Adrenal gland (tissue), 12 donors: Measurements from ENCODE around the gene PLA2G5. TPM values are rescaled to one million over a fixed set of nuclear protein-coding genes. Genes with fewer than 3 reads are reported as not detected.

Experiments
- DNase-seq, 7 donors: peaks; one replicate each; pipeline ENCODE4 v3.0.0-alpha.2; 2019 to 2020
- H3K27ac ChIP-seq, 5 donors: fragments of 200-600 bp; sonication (generic) in 4 of 5; 1 replicate in 3 of 5; 2 replicates in 2 of 5; pipeline versions ENCODE4 v1.5.1 to v1.8.0; 2016 to 2020; ENCODE audit warnings: mild to moderate bottlenecking in 1 of 5
- H3K27me3 ChIP-seq: fragments of 200-600 bp; 2 replicates; pipeline ENCODE4 v1.8.0; 2021
- H3K36me3 ChIP-seq, 2 donors: fragments of 200-600 bp; replicated peaks in 1 of 2; 1 replicate in 1 of 2; 2 replicates in 1 of 2; pipeline versions ENCODE4 v1.5.1 to v1.8.0; 2018 to 2022
- H3K4me1 ChIP-seq, 2 donors: fragments of 200-600 bp; replicated peaks in 1 of 2; 1 replicate in 1 of 2; 2 replicates in 1 of 2; pipeline versions ENCODE4 v1.5.1 to v1.8.0; 2018 to 2021
- H3K4me3 ChIP-seq, 4 donors: fragments of 200-600 bp; sonication (generic) in 3 of 4; one replicate each; pipeline ENCODE4 v1.5.1; 2016 to 2018
- H3K9me3 ChIP-seq, 3 donors: fragments of 200-600 bp; sonication (generic) in 1 of 3; replicated peaks in 1 of 3; 1 replicate in 2 of 3; 2 replicates in 1 of 3; pipeline versions ENCODE4 v1.5.1 to v1.8.0; 2016 to 2021
- CTCF ChIP-seq, 6 experiments: fragments of 450-650 bp in 4 of 6; fragments of 200-600 bp in 2 of 6; sonication (generic) in 1 of 6; IDR thresholded peaks; 1 replicate in 5 of 6; 2 replicates in 1 of 6; pipeline versions ENCODE4 v1.5.1 to v1.8.0; 2016 to 2021; ENCODE audit warnings: antibody characterized with exemption in 6 of 6, mild to moderate bottlenecking in 2 of 6, moderate library complexity in 1 of 6
- POLR2A ChIP-seq, 2 donors: fragments of 450-650 bp; IDR thresholded peaks; one replicate each; pipeline ENCODE4 v1.6.1; 2017; ENCODE audit warnings: antibody characterized with exemption in 2 of 2, mild to moderate bottlenecking in 2 of 2, moderate library complexity in 1 of 2
- WGBS, 4 donors: extraction: QIAGEN DNeasy Blood & Tissue Kit in 2 of 4; methylation state at CpG; one replicate each; pipeline versions ENCODE4 v1.1.5 to v1.1.7; 2013 to 2017; 5-methylcytosine and 5-hydroxymethylcytosine counted together
- intact Hi-C, 2 donors: fragments of 100-400 bp; cut with DNase I; formaldehyde crosslinking; loops; one replicate each; pipeline versions ENCODE4 v1.14.1 to v1.15.0; 2022 to 2023
- polyA plus RNA-seq, 3 donors: library from polyadenylated mRNA; stranded (reverse); fragments of 200-250 nt in 2 of 3; fragments of 350-450 nt in 1 of 3; fragmentation: Illumina TruSeq in 1 of 3; extraction: RNeasy Lipid Tissue Mini Kit (QIAGEN cat#74804) in 1 of 3; gene quantifications; one replicate each; pipeline ENCODE4 v1.2.3, GENCODE V29; 2013 to 2014
- total RNA-seq, 9 donors: library from RNA; depleted of rRNA in 4 of 9; stranded (reverse); fragments of >200 nt in 4 of 9; fragments of 120-200 nt in 1 of 9; fragmentation: NEBNext Ultra II Directional in 1 of 9; extraction: Animal tissue kit (Norgen Biotek cat#: 25700) in 1 of 9; gene quantifications; one replicate each; pipeline versions ENCODE4 v1.1.0 to v1.2.4, GENCODE V29; 2013 to 2023
- donor health status: healthy with polysubstance abuse.
- donor health status: Bipolar disorder and iron deficiency.
- donor health status: DM: yes; HTN: yes; CAD: no.
- donor health status: DM: no; HTN: no; CAD: no.
- donor health status: DM: no; HTN: no; CAD: no.
- donor health status: DM: yes; HTN: yes; CAD: no.

The PLA2G5 gene
- total and polyA plus RNA-seq, 12 donors = 0.53 to 14.1 (median 1.4) TPM

- Histone ChIP-seq H3K4me1 (peaks cover 0 to 2% of the 10 kb centered on the region in 2 donors), H3K36me3 (no peaks in the 10 kb centered on the region), H3K4me3 (no peak within 1 kb of the TSS), H3K27ac (no peak within 1 kb of the TSS), H3K9me3 (no peaks in the 10 kb centered on the region), H3K27me3 (peaks cover 3% of the 10 kb centered on the region)
- DNase-seq = no peak
- no peak for TF ChIP-seq CTCF (IDR thresholded peaks at IDR 0.05)
- intact Hi-C loops = no loop called here
- 84 to 100% (median 100%) methylated on average over 2 of the region's 2 CpGs for WGBS, 4 donors
Observed at GRCh38 chr1:20119347-20119746, 49.4 kb downstream of the PLA2G5 start, which contains the start of gene PLA2G2D. PLA2G2D (minus strand) TSS chr1:20119536; CDS start chr1:20119498, 38 bp downstream.

GRCh38 chr1:20120796-20121195 lies 50.8 kb downstream of the PLA2G5 start:
- Histone ChIP-seq H3K4me1 (peaks cover 0 to 3% of the 10 kb centered on the region in 2 donors), H3K27me3 (peaks cover 3% of the 10 kb centered on the region), H3K4me3 (no peak overlapping the region), H3K9me3 (no peaks in the 10 kb centered on the region), H3K27ac (no peak overlapping the region), H3K36me3 (no peaks in the 10 kb centered on the region)
- DNase-seq = no peak
- 87 to 96% (median 92%) methylated on average over 4 of the region's 4 CpGs for WGBS, 4 donors
- intact Hi-C loops = no loop called here
- TF ChIP-seq CTCF (IDR thresholded peaks at IDR 0.05) = no peak
- TF ChIP-seq POLR2A (IDR thresholded peaks at IDR 0.05) = no peak

GRCh38 chr1:20123722-20124455 lies 53.9 kb downstream of the PLA2G5 start:
- intact Hi-C loops = no loop called here
- no peak for TF ChIP-seq CTCF (IDR thresholded peaks at IDR 0.05)
- no peak for TF ChIP-seq POLR2A (IDR thresholded peaks at IDR 0.05)
- Histone ChIP-seq H3K4me1 (peaks cover 0 to 3% of the 10 kb centered on the region in 2 donors), H3K36me3 (no peaks in the 10 kb centered on the region), H3K9me3 (no peaks in the 10 kb centered on the region), H3K27ac (no peak overlapping the region), H3K27me3 (peaks cover 3% of the 10 kb centered on the region), H3K4me3 (no peak overlapping the region)
- 55 to 61% (median 58%) methylated on average over 10 of the region's 10 CpGs for WGBS, 4 donors
- no peak for DNase-seq

GRCh38 chr1:20124456-20125057 lies 54.6 kb downstream of the PLA2G5 start:
- Histone ChIP-seq H3K27me3 (peaks cover 3% of the 10 kb centered on the region), H3K27ac (no peak overlapping the region), H3K9me3 (no peaks in the 10 kb centered on the region), H3K4me1 (peaks cover 0 to 3% of the 10 kb centered on the region in 2 donors), H3K4me3 (no peak overlapping the region), H3K36me3 (no peaks in the 10 kb centered on the region)
- intact Hi-C loops = no loop called here
- TF ChIP-seq CTCF (IDR thresholded peaks at IDR 0.05) (no peak), POLR2A (IDR thresholded peaks at IDR 0.05) (no peak)
- peak; percentile 61 to 84 (median 80) for DNase-seq
- 40 to 68% (median 49%) methylated on average over 5 to 7 of the region's 7 CpGs for WGBS, 4 donors
